ENCODE results near the gene USH2A.

DNA sequence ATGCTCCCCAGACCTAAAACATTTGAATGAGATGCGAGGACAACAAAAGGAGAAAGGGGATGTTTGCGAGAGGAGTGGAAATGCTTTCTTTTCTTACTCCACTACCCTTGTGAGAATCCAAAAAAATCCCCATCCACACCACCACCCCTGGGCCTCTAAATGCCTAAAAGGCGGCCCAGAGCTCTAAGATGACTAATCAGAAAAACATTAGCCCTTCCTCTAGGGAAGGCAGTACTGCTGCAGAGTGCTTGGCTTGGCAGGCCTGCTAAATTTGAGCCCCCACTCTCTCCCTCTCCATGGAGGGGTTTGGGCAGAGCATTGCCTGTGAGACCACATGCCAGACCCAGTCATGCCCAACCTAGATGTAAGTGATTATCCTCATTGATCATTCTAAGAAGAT lies 347.9 kb downstream of the USH2A start:
- TF ChIP-seq, protein P1, sequence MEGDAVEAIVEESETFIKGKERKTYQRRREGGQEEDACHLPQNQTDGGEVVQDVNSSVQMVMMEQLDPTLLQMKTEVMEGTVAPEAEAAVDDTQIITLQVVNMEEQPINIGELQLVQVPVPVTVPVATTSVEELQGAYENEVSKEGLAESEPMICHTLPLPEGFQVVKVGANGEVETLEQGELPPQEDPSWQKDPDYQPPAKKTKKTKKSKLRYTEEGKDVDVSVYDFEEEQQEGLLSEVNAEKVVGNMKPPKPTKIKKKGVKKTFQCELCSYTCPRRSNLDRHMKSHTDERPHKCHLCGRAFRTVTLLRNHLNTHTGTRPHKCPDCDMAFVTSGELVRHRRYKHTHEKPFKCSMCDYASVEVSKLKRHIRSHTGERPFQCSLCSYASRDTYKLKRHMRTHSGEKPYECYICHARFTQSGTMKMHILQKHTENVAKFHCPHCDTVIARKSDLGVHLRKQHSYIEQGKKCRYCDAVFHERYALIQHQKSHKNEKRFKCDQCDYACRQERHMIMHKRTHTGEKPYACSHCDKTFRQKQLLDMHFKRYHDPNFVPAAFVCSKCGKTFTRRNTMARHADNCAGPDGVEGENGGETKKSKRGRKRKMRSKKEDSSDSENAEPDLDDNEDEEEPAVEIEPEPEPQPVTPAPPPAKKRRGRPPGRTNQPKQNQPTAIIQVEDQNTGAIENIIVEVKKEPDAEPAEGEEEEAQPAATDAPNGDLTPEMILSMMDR (tag by site-specific recombination; IDR thresholded peaks at IDR 0.05): no peak
- no peak for TF ChIP-seq TCF7L2 (IDR thresholded peaks at IDR 0.05; ENCODE audit: borderline replicate concordance, low read depth, low read length)
- TF ChIP-seq, protein P2, sequence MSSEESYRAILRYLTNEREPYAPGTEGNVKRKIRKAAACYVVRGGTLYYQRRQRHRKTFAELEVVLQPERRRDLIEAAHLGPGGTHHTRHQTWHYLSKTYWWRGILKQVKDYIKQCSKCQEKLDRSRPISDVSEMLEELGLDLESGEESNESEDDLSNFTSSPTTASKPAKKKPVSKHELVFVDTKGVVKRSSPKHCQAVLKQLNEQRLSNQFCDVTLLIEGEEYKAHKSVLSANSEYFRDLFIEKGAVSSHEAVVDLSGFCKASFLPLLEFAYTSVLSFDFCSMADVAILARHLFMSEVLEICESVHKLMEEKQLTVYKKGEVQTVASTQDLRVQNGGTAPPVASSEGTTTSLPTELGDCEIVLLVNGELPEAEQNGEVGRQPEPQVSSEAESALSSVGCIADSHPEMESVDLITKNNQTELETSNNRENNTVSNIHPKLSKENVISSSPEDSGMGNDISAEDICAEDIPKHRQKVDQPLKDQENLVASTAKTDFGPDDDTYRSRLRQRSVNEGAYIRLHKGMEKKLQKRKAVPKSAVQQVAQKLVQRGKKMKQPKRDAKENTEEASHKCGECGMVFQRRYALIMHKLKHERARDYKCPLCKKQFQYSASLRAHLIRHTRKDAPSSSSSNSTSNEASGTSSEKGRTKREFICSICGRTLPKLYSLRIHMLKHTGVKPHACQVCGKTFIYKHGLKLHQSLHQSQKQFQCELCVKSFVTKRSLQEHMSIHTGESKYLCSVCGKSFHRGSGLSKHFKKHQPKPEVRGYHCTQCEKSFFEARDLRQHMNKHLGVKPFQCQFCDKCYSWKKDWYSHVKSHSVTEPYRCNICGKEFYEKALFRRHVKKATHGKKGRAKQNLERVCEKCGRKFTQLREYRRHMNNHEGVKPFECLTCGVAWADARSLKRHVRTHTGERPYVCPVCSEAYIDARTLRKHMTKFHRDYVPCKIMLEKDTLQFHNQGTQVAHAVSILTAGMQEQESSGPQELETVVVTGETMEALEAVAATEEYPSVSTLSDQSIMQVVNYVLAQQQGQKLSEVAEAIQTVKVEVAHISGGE (tag by site-specific recombination; conservative IDR thresholded peaks at IDR 0.05; ENCODE audit: low read depth): no peak
- no peak for TF ChIP-seq KLF10 (tag by site-specific recombination; IDR thresholded peaks at IDR 0.05)
- no peak for TF ChIP-seq ZNF76 (tag by site-specific recombination; IDR thresholded peaks at IDR 0.05; ENCODE audit: borderline replicate concordance, low read depth)

Data from HEK293 (cell line).